HG03442 (cell line): ENCODE measurements around the gene PRKCA.
"Not testable (repeated sequence)": the region's sequence is repeated elsewhere in the genome, so short reads cannot be mapped to it uniquely, and the experiment has no call there.

ENCODE experiments used
- ATAC-seq: cut with Tn5 transposase; IDR thresholded peaks from one replicate; pipeline ENCODE4 v1.9.1; 2021; ENCODE audit warnings: mild to moderate bottlenecking, moderate library complexity; ENCODE audit not compliant: unreplicated experiment

Gene PRKCA

GRCh38 chr17:66432996-66433551, 130.7 kb downstream of the PRKCA start:
- no peak for ATAC-seq

DNA sequence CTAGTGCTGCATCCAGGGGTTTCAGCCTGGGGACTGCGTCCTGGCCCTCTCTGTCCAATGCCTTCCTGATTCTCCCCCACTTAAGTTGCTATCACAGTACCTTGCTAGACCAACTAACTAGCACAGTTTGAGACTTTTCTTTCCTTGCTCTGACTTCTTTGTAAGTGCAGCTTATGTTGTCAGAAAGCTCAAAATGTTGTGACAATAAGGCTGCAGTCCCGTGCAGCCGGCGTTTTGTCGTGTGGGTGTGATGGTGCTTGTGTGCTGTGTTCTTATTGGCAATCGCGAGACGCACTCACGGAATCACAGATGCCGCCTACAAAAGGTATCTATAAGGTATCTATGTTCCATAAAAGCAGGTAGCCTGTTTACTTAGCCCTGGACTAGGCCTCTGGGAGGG, 132.8 kb downstream of the PRKCA start:
- no peak for ATAC-seq

DNA sequence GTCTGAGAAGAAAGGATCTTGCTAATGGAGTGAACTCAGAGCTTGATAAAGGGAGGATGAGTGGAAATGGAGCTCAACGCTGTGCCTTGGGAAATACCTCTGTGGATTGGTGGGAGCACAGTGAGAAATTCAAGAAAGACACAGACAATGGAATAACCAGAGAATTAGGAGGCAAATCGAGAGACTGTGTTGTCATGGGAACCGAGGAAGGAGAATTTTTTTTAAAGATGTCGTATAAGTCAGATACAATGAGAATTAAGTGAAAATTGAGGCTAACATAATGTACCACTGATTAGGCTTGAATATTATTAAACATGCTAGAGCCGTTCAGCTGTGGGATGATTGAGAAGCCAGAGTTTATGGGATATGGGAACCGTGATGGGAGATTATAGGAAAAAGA, 134.2 kb downstream of the PRKCA start:
- no peak for ATAC-seq

DNA sequence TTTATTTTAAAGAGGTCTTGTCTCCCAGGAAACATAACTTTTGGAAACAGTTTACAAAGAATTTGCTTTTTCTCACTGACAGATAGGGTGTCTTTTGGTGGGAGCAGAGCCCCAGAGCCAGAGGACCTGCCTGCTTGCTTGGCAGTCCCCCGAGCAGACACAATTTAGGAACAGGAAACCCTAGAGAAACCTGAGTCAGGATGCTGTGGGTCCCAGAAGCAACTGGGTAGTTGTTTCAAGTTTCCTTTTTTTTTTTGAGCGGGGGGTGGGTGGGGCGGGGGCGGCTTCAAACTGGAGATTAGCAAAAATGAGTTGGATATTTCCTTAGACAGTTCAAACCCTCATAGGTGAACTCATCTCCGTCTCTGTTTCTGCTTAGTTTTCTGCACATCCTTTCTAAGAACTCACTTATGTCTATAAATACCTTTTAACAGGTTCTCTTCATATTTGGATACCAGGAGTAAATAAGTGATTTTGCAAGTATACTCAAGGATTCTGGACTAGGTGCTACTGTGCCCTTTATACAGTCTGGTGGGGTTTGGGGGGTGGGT, 135.1 kb downstream of the PRKCA start:
- ATAC-seq: no peak

GRCh38 chr17:66438101-66438500, 135.7 kb downstream of the PRKCA start:
- no peak for ATAC-seq

- ATAC-seq: peak; percentile 92
These were observed 138.8 kb downstream of the PRKCA start for GRCh38 chr17:66441101-66441661.

- no peak for ATAC-seq
These were observed 140.8 kb downstream of the PRKCA start for GRCh38 chr17:66443166-66443565.

DNA sequence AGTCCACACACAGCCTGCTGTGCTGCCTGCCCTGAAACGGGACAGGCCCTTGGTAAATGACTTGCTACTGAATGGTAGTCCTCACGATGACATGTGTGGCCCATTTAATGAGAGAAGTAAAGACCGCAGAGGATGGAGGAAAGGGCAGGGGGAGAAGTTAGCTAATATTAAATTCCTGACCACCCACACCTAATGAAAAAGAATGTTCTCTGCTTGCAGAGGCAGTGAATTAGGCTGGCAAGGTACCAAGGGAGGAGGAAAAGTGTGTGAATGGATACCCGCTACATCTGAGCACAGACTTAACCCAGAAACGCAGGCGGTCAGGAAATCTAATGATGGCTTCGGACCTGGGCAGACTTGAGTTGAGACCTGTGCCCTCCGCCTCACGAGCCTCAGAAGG, 141.2 kb downstream of the PRKCA start:
- ATAC-seq: no peak

- ATAC-seq: no peak
These were observed 141.6 kb downstream of the PRKCA start for GRCh38 chr17:66444031-66444430.

DNA sequence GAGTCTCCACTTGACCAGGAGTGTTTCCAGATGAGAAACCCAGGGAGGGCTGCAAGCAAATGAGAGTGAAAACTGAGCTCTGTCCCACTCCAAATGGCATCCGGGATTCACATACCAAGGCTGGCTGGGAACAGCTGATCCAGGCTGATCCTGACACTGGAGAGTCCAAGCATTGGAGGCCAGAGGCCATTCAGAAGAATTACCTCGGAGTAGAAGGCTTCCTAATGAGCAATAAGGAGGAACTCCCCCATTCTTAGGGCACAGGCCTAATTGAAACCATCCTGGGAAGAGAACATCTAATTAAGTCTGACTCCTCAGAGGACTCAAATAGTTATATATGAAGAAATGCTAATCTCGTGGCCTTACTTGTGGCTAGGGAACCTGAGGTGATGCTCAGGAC, 142.8 kb downstream of the PRKCA start:
- ATAC-seq: no peak

DNA sequence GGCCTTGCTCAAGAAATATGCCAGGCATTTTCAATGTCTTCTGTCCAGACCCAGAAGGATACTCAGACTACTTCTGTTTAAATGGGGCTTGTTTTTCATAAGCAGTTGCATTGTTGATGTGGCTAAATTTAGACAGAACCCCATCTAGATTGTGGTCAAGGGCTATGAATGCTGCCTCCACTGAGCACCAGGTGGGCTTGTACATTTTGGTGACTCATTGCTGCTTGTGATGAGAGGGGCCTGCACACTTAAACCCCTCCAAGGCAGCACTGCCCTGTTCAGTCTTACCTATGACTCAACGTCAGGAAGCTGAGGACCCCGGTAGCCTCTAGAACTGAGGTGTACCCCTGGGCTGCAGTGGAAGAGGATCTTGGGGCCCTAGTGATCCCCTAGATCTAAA, 144.0 kb downstream of the PRKCA start:
- ATAC-seq: no peak

DNA sequence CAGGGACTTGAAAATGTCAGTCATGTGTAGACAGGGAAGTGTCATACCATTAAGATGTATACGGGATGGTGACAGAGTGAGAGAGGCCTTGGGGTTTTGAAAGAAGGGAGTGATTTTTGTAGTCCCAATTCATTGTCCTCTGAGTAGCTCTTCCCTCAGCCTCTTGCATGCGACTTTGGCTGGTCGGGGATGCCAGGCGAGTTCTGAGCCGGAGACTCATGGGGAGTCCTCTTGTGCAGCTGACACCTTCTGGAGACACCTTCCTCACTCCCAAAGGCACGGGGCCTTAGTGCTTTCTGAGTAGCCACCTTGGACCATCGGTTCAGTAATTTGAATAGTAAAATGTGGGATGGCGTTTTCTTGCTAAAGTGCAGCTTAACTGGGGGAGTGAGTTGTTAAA, 144.7 kb downstream of the PRKCA start:
- no peak for ATAC-seq

- no peak for ATAC-seq
These were observed 145.7 kb downstream of the PRKCA start for GRCh38 chr17:66448026-66448639.

DNA sequence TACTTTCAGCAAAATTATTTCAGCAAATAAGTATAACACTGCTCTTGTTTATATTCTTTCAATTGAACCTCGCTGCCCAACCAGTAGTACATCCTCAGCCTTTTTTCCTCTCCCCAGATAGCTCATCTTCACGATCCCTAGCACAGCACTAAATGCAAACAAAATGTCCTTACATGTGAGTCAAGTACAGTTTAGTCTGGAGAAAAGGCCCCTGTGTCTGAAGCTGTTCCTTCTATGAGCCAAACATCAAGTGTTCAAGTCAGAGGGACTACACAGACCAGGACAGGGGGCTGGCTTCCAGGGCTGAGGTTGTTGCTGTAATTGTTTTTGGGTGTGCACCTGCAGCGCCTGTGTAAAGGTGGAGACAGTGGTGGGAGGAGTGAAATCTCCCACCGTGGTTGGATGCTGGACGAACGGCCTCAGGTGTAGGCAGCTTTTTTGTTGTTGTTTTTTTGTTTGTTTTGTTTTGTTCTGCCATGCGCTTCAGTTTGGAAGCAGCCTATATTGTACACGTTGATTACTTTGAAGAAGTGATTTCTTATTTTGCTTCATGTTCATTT, 147.1 kb downstream of the PRKCA start:
- no peak for ATAC-seq

GRCh38 chr17:66450008-66450851, 147.8 kb downstream of the PRKCA start:
- no peak for ATAC-seq

DNA sequence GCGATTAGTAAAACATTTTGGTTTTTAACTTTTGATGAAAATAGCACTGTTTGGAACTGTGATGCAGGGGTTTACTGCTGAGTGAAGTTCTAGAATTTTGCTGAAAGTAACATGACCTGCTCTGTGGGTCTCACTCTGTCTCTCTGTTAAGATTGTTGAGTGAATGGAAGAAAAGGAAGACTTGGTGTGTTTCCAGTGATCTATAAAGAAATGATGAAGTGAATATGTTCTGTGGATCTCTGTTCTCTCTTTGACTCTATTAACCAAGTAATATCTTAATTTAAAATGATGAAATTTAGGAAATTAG, 148.4 kb downstream of the PRKCA start:
- ATAC-seq: no peak

- ATAC-seq: no peak
These were observed 149.1 kb downstream of the PRKCA start for GRCh38 chr17:66451188-66452149.

GRCh38 chr17:66455060-66455459, 152.6 kb downstream of the PRKCA start:
- ATAC-seq: no peak

DNA sequence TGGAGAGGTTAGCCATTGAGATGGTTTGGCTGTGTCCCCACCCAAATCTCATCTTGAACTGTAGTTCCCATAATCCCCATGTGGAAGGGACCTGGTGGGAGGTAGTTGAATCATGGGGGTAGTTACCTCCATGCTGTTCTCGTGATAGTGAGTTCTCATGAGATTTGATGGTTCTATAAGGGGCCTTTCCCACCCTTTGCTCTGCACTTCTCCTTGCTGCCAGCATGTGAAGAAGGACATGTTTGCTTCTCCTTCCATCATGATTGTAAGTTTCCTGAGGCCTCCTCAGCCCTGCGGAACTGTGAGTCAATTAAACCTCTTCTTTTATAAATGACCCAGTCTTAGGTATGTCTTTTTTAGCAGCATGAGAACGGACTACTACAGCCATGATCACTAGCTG, 155.1 kb downstream of the PRKCA start:
- not testable (repeated sequence) for ATAC-seq

DNA sequence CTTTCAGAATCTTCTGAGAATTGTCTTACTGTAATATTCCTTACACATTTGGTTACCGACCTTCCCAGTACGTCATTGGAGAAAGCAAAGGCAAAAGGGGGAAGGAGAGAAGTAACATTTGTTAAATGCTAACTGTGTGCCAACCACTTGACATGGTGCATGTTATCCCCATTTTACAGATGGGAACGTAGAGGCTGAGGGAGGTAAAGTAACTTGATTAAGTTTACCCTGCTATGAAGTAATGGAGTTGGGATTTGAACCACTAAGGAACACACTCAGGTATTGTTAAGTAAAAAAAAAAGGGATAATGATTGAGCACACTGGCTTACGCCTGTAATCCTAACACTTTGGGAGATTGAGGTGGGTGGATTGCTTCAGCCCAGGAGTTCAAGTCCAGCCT, 156.4 kb downstream of the PRKCA start:
- ATAC-seq: no peak
